DOHH2 (cell line): ENCODE data around the gene WLS.

Source experiments
- EZH2phosphoT487 ChIP-seq: fragments of 200-600 bp; sonication (generic); IDR thresholded peaks from 2 replicates; pipeline ENCODE4 v1.6.1; 2017; ENCODE audit warnings: borderline replicate concordance, mild to moderate bottlenecking, antibody characterized with exemption, low read length, moderate library complexity, mixed read lengths
- TF ChIP-seq, protein P1 (sequence below): fragments of 200-600 bp; sonication (generic); IDR thresholded peaks from one replicate; pipeline ENCODE4 v1.5.1; 2014; ENCODE audit warnings: antibody characterized with exemption, mild to moderate bottlenecking, low read depth, low read length; ENCODE audit not compliant: poor library complexity, severe bottlenecking

DNA sequence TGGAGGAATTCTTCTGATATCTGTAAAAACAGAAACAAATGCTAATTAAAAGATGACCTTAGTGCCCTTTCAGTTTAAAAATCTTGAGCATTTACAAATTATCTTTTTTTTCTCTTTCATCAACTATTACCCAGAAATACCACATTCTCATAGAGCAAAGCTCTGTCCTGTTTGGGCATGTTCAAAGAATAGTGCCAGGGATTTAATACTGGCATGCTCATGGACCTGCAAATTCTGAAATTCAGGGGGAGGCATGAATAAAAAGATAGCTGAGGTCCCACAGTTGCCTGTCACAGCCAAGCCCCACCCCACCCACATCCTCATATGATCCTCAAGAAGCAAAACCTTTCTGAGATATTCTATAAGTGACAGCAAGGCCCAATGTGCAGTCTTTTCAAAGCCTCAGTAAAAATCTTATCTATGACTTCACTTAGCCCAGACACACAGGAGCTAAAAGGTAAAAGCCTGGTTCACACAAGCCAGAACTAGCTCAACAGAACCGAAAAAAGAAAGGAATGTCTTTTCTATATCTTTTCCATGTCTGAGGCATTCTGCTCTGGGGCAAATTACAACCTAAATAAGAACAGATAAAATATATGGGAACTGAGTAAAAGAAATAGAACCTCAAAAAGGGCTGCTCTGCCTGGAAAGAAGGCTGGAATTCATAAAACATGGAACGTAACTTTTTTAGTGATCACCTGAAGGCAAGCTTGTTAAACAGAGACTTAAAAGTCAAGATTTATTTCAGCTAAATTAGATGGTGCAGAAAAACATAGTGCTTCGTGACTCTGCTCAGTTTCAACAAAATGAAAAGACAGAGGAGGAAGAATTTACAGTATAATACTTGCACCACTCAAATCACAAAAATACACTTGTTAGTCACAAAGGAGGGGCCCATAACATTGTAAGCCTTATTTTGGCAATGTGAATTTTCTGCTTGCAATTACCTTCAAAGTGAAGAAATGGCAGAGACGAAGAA lies 11.0 kb downstream of the WLS start:
- TF ChIP-seq, protein P1, sequence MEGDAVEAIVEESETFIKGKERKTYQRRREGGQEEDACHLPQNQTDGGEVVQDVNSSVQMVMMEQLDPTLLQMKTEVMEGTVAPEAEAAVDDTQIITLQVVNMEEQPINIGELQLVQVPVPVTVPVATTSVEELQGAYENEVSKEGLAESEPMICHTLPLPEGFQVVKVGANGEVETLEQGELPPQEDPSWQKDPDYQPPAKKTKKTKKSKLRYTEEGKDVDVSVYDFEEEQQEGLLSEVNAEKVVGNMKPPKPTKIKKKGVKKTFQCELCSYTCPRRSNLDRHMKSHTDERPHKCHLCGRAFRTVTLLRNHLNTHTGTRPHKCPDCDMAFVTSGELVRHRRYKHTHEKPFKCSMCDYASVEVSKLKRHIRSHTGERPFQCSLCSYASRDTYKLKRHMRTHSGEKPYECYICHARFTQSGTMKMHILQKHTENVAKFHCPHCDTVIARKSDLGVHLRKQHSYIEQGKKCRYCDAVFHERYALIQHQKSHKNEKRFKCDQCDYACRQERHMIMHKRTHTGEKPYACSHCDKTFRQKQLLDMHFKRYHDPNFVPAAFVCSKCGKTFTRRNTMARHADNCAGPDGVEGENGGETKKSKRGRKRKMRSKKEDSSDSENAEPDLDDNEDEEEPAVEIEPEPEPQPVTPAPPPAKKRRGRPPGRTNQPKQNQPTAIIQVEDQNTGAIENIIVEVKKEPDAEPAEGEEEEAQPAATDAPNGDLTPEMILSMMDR: no peak
- TF ChIP-seq EZH2phosphoT487: no peak
